Astrocyte (in vitro differentiated cells and primary cell): ENCODE results near the gene SETMAR. TPM values are rescaled to one million over a fixed set of nuclear protein-coding genes. Genes with fewer than 3 reads are reported as not detected.

ENCODE experiments used
- DNase-seq: peaks from one replicate; pipeline ENCODE4 v3.0.0-alpha.2; 2010; ENCODE audit warnings: low read depth
- FAIRE-seq: peaks from 2 replicates; lab custom pipeline; 2011; peaks lifted over from hg19 to GRCh38; lab: Jason Lieb, UNC
- H2AFZ ChIP-seq: 2 replicates; pipeline ENCODE4 v1.6.0; 2012; ENCODE audit warnings: low read depth, low read length, inconsistent platforms
- H3K27ac ChIP-seq: 2 replicates; pipeline ENCODE4 v1.5.1; 2011; ENCODE audit warnings: low read depth, low read length, inconsistent platforms
- H3K27me3 ChIP-seq: 2 replicates; pipeline ENCODE4 v1.6.0; 2011; ENCODE audit warnings: low read length, inconsistent platforms; ENCODE audit not compliant: insufficient read depth
- H3K36me3 ChIP-seq: 2 replicates; pipeline ENCODE4 v1.5.1; 2011; ENCODE audit warnings: low read length, inconsistent platforms; ENCODE audit not compliant: insufficient read depth
- H3K4me1 ChIP-seq: 2 replicates; pipeline ENCODE4 v1.5.1; 2011; ENCODE audit warnings: low read length, inconsistent platforms; ENCODE audit not compliant: insufficient read depth
- H3K4me2 ChIP-seq: 2 replicates; pipeline ENCODE4 v1.6.0; 2012; ENCODE audit warnings: low read length, inconsistent platforms
- H3K4me3 ChIP-seq: 2 replicates; pipeline ENCODE4 v1.5.1; 2011; ENCODE audit warnings: low read depth, mild to moderate bottlenecking, low read length, inconsistent platforms; ENCODE audit not compliant: insufficient read depth
- H3K79me2 ChIP-seq: 2 replicates; pipeline ENCODE4 v1.6.0; 2012; ENCODE audit warnings: mild to moderate bottlenecking, low read length, inconsistent platforms; ENCODE audit not compliant: insufficient read depth
- H3K9ac ChIP-seq: 2 replicates; pipeline ENCODE4 v1.6.0; 2012; ENCODE audit warnings: mild to moderate bottlenecking, low read length, inconsistent platforms
- H3K9me3 ChIP-seq: 2 replicates; pipeline ENCODE4 v1.5.1; 2012; ENCODE audit warnings: low read depth, mild to moderate bottlenecking, low read length, inconsistent platforms; ENCODE audit not compliant: insufficient read depth
- H4K20me1 ChIP-seq: 2 replicates; pipeline ENCODE4 v1.6.0; 2012; ENCODE audit warnings: low read length, inconsistent platforms; ENCODE audit not compliant: insufficient read depth
- H3K27ac Mint-ChIP-seq: one replicate; pipeline ENCODE4 v1.8.0; 2021; ENCODE audit warnings: mild to moderate bottlenecking, mixed read lengths; ENCODE audit not compliant: unreplicated experiment
- H3K27me3 Mint-ChIP-seq: one replicate; pipeline ENCODE4 v1.8.0; 2021; ENCODE audit warnings: low read depth, mixed read lengths; ENCODE audit not compliant: unreplicated experiment
- H3K36me3 Mint-ChIP-seq: one replicate; pipeline ENCODE4 v1.8.0; 2021; ENCODE audit warnings: low read depth, mixed read lengths; ENCODE audit not compliant: unreplicated experiment
- H3K4me1 Mint-ChIP-seq: one replicate; pipeline ENCODE4 v1.8.0; 2021; ENCODE audit warnings: low read depth, mixed read lengths; ENCODE audit not compliant: unreplicated experiment
- H3K4me3 Mint-ChIP-seq: one replicate; pipeline ENCODE4 v1.8.0; 2021; ENCODE audit warnings: mild to moderate bottlenecking, moderate library complexity, mixed read lengths; ENCODE audit not compliant: unreplicated experiment
- H3K9me3 Mint-ChIP-seq: one replicate; pipeline ENCODE4 v1.8.0; 2021; ENCODE audit warnings: mild to moderate bottlenecking, mixed read lengths; ENCODE audit not compliant: unreplicated experiment
- CTCF ChIP-seq: IDR thresholded peaks from 2 replicates; pipeline ENCODE4 v1.5.1; 2011; ENCODE audit warnings: low read depth, mild to moderate bottlenecking, inconsistent platforms, low read length, moderate library complexity; ENCODE audit not compliant: insufficient read depth
- EZH2 ChIP-seq: IDR thresholded peaks from 2 replicates; pipeline ENCODE4 v1.6.1; 2012; ENCODE audit warnings: mild to moderate bottlenecking, low read length, inconsistent platforms; ENCODE audit not compliant: insufficient read depth
- total RNA-seq: library from RNA; stranded (reverse); gene quantifications from 2 replicates; pipeline ENCODE4 v1.2.1, GENCODE V29; 2021

Gene SETMAR
- total RNA-seq, 1 donor from 2014 or later, result 10.9 TPM

- no peak for FAIRE-seq
- no peak for TF ChIP-seq EZH2
- TF ChIP-seq CTCF, result no peak
- Histone ChIP-seq H3K9me3 (no peaks in the 10 kb centered on the region), H3K9ac (no peak overlapping the region), H3K36me3 (no peaks in the 10 kb centered on the region), H2AFZ (no peak overlapping the region), H3K4me3 (no peak overlapping the region), H3K79me2 (no peaks in the 10 kb centered on the region), H3K27me3 (no peaks in the 10 kb centered on the region), H3K4me2 (no peak overlapping the region), H4K20me1 (no peaks in the 10 kb centered on the region), H3K27ac (no peak overlapping the region), H3K4me1 (no peaks in the 10 kb centered on the region)
- H3K4me3 Mint-ChIP-seq, result no peak overlapping the region
- H3K36me3 Mint-ChIP-seq, result peaks cover 4% of the 10 kb centered on the region
- no peak overlapping the region for H3K27ac Mint-ChIP-seq
- no peaks in the 10 kb centered on the region for H3K4me1 Mint-ChIP-seq
- no peak for DNase-seq
- no peaks in the 10 kb centered on the region for H3K27me3 Mint-ChIP-seq
- no peaks in the 10 kb centered on the region for H3K9me3 Mint-ChIP-seq
These were observed 57.6 kb downstream of the SETMAR start for GRCh38 chr3:4360817-4361216.

GRCh38 chr3:4362523-4362922 is 59.4 kb downstream of the SETMAR start:
- Mint-ChIP-seq H3K4me3 (no peak overlapping the region), H3K36me3 (peaks cover 4% of the 10 kb centered on the region), H3K27ac (no peak overlapping the region), H3K9me3 (no peaks in the 10 kb centered on the region), H3K27me3 (no peaks in the 10 kb centered on the region), H3K4me1 (no peaks in the 10 kb centered on the region)
- Histone ChIP-seq H3K79me2 (no peaks in the 10 kb centered on the region), H3K9me3 (no peaks in the 10 kb centered on the region), H4K20me1 (no peaks in the 10 kb centered on the region), H3K36me3 (no peaks in the 10 kb centered on the region), H3K4me3 (no peak overlapping the region), H2AFZ (no peak overlapping the region), H3K4me2 (no peak overlapping the region), H3K9ac (no peak overlapping the region), H3K27ac (no peak overlapping the region), H3K27me3 (no peaks in the 10 kb centered on the region), H3K4me1 (no peaks in the 10 kb centered on the region)
- DNase-seq, result no peak
- FAIRE-seq, result no peak
- TF ChIP-seq EZH2, result no peak
- TF ChIP-seq CTCF, result no peak

Other genes starting within 250 kb of the SETMAR start
- gene SUMF1, start 163.9 kb downstream of the SETMAR start, total RNA-seq, result 17.4 and 22.2 TPM in 2 replicates
- 6.7 and 9.0 TPM in 2 replicates for gene ITPR1, start 190.0 kb downstream of the SETMAR start, total RNA-seq